Adrenal gland (tissue), 12 donors: ENCODE results near the gene STX4. TPM values are rescaled to one million over a fixed set of nuclear protein-coding genes. Genes with fewer than 3 reads are reported as not detected.
A peak's percentile ranks its signal among the peaks of the same experiment; 100 is the strongest.

Experiments used
- DNase-seq, 7 donors: peaks; one replicate each; pipeline ENCODE4 v3.0.0-alpha.2; 2019 to 2020
- H3K27ac ChIP-seq, 5 donors: fragments of 200-600 bp; sonication (generic) in 4 of 5; 1 replicate in 3 of 5; 2 replicates in 2 of 5; pipeline versions ENCODE4 v1.5.1 to v1.8.0; 2016 to 2020; ENCODE audit warnings: mild to moderate bottlenecking in 1 of 5
- H3K27me3 ChIP-seq: fragments of 200-600 bp; 2 replicates; pipeline ENCODE4 v1.8.0; 2021
- H3K36me3 ChIP-seq, 2 donors: fragments of 200-600 bp; replicated peaks in 1 of 2; 1 replicate in 1 of 2; 2 replicates in 1 of 2; pipeline versions ENCODE4 v1.5.1 to v1.8.0; 2018 to 2022
- H3K4me1 ChIP-seq, 2 donors: fragments of 200-600 bp; replicated peaks in 1 of 2; 1 replicate in 1 of 2; 2 replicates in 1 of 2; pipeline versions ENCODE4 v1.5.1 to v1.8.0; 2018 to 2021
- H3K4me3 ChIP-seq, 4 donors: fragments of 200-600 bp; sonication (generic) in 3 of 4; one replicate each; pipeline ENCODE4 v1.5.1; 2016 to 2018
- H3K9me3 ChIP-seq, 3 donors: fragments of 200-600 bp; sonication (generic) in 1 of 3; replicated peaks in 1 of 3; 1 replicate in 2 of 3; 2 replicates in 1 of 3; pipeline versions ENCODE4 v1.5.1 to v1.8.0; 2016 to 2021
- POLR2A ChIP-seq, 2 donors: fragments of 450-650 bp; IDR thresholded peaks; one replicate each; pipeline ENCODE4 v1.6.1; 2017; ENCODE audit warnings: antibody characterized with exemption in 2 of 2, mild to moderate bottlenecking in 2 of 2, moderate library complexity in 1 of 2
- WGBS, 4 donors: extraction: QIAGEN DNeasy Blood & Tissue Kit in 2 of 4; methylation state at CpG; one replicate each; pipeline versions ENCODE4 v1.1.5 to v1.1.7; 2013 to 2017; 5-methylcytosine and 5-hydroxymethylcytosine counted together
- intact Hi-C, 2 donors: fragments of 100-400 bp; cut with DNase I; formaldehyde crosslinking; loops; one replicate each; pipeline versions ENCODE4 v1.14.1 to v1.15.0; 2022 to 2023
- polyA plus RNA-seq, 3 donors: library from polyadenylated mRNA; stranded (reverse); fragments of 200-250 nt in 2 of 3; fragments of 350-450 nt in 1 of 3; fragmentation: Illumina TruSeq in 1 of 3; extraction: RNeasy Lipid Tissue Mini Kit (QIAGEN cat#74804) in 1 of 3; gene quantifications; one replicate each; pipeline ENCODE4 v1.2.3, GENCODE V29; 2013 to 2014
- total RNA-seq, 9 donors: library from RNA; depleted of rRNA in 4 of 9; stranded (reverse); fragments of >200 nt in 4 of 9; fragments of 120-200 nt in 1 of 9; fragmentation: NEBNext Ultra II Directional in 1 of 9; extraction: Animal tissue kit (Norgen Biotek cat#: 25700) in 1 of 9; gene quantifications; one replicate each; pipeline versions ENCODE4 v1.1.0 to v1.2.4, GENCODE V29; 2013 to 2023
- TF ChIP-seq, protein P1 (sequence below), 6 experiments: fragments of 450-650 bp in 4 of 6; fragments of 200-600 bp in 2 of 6; sonication (generic) in 1 of 6; IDR thresholded peaks; 1 replicate in 5 of 6; 2 replicates in 1 of 6; pipeline versions ENCODE4 v1.5.1 to v1.8.0; 2016 to 2021; ENCODE audit warnings: antibody characterized with exemption in 6 of 6, mild to moderate bottlenecking in 2 of 6, moderate library complexity in 1 of 6
- donor health status: healthy with polysubstance abuse.
- donor health status: Bipolar disorder and iron deficiency.
- donor health status: DM: yes; HTN: yes; CAD: no.
- donor health status: DM: no; HTN: no; CAD: no.
- donor health status: DM: no; HTN: no; CAD: no.
- donor health status: DM: yes; HTN: yes; CAD: no.

STX4 gene
- total and polyA plus RNA-seq, 12 donors: 25.0 to 225 (median 58.0) TPM

DNA sequence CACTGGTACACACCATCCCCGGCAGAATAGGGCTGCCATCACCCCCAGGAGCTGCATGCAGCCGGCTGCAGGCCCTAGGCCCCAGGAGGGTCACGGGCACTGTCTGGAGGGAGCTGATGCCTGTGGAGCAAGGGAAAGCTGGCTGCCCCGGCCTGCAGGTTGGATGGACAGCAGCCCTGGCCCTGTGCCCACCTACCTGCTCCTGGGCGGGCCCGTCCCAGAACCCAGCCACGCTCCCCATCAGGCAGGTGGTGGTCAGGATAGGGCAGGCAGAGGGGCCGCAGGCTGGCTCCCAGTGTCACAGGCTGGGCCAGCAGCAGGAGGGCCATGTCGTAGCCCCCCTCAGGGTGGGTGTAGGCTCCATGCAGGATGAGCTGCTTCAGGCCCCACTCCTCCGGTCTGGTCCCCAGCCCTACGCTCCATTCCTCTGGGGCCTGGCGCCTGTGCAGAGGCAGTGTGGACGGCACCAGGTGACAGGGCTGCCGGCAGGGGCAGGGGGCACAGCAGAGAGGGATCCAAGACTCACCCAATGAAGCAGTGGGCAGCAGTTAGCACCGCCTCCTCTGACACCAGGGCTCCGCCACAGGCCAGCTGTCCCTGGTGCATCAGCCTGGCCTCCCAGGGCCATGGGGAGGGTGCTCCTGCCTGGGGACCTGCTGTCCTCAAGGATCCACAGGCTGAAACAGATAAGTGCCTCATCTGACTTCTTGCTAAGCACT lies 51.4 kb downstream of the STX4 start:
- H3K4me1 ChIP-seq: no peaks in the 10 kb centered on the region
- WGBS, 4 donors: 77 to 90% (median 86%) methylated on average over 2 to 16 of the region's 16 CpGs
- peak in 5 of 7 donors; percentile 29 to 72 (median 44) for DNase-seq
- H3K36me3 ChIP-seq: peaks cover 0 to 17% of the 10 kb centered on the region in 2 donors
- TF ChIP-seq POLR2A (IDR thresholded peaks at IDR 0.05): no peak
- TF ChIP-seq, protein P1, sequence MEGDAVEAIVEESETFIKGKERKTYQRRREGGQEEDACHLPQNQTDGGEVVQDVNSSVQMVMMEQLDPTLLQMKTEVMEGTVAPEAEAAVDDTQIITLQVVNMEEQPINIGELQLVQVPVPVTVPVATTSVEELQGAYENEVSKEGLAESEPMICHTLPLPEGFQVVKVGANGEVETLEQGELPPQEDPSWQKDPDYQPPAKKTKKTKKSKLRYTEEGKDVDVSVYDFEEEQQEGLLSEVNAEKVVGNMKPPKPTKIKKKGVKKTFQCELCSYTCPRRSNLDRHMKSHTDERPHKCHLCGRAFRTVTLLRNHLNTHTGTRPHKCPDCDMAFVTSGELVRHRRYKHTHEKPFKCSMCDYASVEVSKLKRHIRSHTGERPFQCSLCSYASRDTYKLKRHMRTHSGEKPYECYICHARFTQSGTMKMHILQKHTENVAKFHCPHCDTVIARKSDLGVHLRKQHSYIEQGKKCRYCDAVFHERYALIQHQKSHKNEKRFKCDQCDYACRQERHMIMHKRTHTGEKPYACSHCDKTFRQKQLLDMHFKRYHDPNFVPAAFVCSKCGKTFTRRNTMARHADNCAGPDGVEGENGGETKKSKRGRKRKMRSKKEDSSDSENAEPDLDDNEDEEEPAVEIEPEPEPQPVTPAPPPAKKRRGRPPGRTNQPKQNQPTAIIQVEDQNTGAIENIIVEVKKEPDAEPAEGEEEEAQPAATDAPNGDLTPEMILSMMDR (IDR thresholded peaks at IDR 0.05): no peak
- peak overlapping the region in 2 of 5 donors; percentile 8 to 45 for H3K27ac ChIP-seq
- H3K9me3 ChIP-seq: no peaks in the 10 kb centered on the region
- no peak overlapping the region for H3K4me3 ChIP-seq
- H3K27me3 ChIP-seq: no peaks in the 10 kb centered on the region
- intact Hi-C loops: loop anchor here in 1 of 2 donors (10.0 kb wide), 1 partner anchor 60 kb away; no protein-coding TSS in a partner anchor

DNA sequence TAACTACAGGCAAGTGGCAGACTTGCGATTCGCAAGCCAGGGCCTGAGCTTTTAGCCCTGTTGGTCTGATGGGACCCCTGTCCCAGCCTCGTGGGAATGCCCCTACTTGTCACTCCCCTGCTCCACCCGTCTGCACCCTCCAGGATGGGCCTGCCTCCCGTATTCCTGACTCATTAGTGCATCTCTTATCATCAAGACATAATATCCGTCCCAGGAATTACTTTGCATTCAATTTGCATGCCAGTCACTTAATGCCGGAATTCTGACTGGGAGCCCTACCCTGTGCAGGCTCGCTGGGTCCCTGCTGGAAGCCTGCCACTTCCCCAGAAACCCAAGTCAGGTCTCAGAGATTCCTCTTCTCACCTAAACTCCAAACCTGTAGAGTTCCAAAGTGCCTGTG lies 52.1 kb downstream of the STX4 start:
- Histone ChIP-seq H3K9me3 (no peaks in the 10 kb centered on the region), H3K4me1 (no peaks in the 10 kb centered on the region), H3K27ac (peak overlapping the region in 2 of 5 donors; percentile 8 to 45), H3K27me3 (no peaks in the 10 kb centered on the region), H3K4me3 (no peak overlapping the region), H3K36me3 (peaks cover 0 to 14% of the 10 kb centered on the region in 2 donors)
- intact Hi-C loops: loop anchor here in 1 of 2 donors (10.0 kb wide), 1 partner anchor 59 kb away; no protein-coding TSS in a partner anchor
- TF ChIP-seq, protein P1 (IDR thresholded peaks at IDR 0.05): no peak
- no peak for TF ChIP-seq POLR2A (IDR thresholded peaks at IDR 0.05)
- 59 to 64% (median 62%) methylated on average over 6 to 8 of the region's 8 CpGs for WGBS, 4 donors
- no peak for DNase-seq

DNA sequence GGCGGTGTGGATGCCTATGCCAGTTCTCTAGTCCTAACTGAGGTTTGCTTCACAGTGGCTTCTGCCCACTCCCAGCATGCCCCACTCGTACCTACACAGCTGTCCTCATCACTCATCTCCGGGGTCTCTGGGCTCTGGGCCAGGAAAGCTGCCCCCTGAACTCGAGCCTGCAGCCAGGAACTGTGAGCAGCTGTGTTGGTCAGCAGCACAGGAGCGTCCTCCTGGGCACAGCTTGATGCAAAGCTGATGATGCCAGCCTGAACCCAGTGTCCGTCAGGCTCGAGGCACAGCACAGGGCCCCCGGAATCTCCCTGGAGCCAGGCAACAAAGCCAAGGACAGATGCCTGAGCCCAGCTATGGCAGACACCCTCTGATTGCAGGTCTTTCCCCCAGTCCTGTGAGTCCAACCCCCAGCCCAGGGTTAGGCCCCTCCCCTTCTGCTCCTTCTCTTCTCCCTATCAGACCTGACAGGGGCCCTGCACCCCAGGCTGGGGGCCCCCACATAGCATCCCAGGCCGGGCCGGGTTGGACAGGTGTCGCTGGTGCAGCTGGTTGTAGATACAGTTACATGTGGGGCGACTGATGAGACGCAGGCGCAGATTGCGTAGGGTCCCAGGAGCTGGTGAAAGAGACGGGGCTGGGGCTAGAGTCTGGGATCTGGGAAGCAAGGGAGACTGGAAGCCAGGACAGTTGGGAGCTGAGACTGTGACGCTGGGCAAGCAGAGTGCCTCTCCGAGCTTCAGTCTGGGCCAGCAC lies 52.7 kb downstream of the STX4 start:
- intact Hi-C loops: loop anchor here in 1 of 2 donors (10.0 kb wide), 1 partner anchor 59 kb away; no protein-coding TSS in a partner anchor
- WGBS, 4 donors: 70 to 94% (median 76%) methylated on average over 8 to 18 of the region's 18 CpGs
- no peak overlapping the region for H3K4me3 ChIP-seq
- H3K27ac ChIP-seq: no peak overlapping the region
- DNase-seq: no peak
- no peak for TF ChIP-seq POLR2A (IDR thresholded peaks at IDR 0.05)
- TF ChIP-seq, protein P1 (IDR thresholded peaks at IDR 0.05): no peak
- no peaks in the 10 kb centered on the region for H3K27me3 ChIP-seq
- no peaks in the 10 kb centered on the region for H3K9me3 ChIP-seq
- H3K36me3 ChIP-seq: peaks cover 0 to 14% of the 10 kb centered on the region in 2 donors
- H3K4me1 ChIP-seq: no peaks in the 10 kb centered on the region

DNA sequence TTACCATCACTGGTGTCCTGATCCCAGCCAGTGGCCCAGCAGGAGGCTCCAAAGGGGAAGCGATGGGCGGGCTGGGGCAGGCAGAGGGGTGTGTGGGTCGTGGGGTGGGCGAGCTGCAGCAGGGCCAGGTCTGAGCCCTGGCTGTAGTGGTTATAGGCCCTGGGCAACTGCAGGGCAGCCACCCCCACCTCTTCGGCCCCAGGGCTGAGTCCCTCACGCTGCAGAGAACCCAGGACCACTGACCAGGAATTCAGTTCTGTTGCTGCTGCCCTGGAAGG lies 53.2 kb downstream of the STX4 start:
- Histone ChIP-seq H3K4me1 (no peaks in the 10 kb centered on the region), H3K9me3 (no peaks in the 10 kb centered on the region), H3K27me3 (no peaks in the 10 kb centered on the region), H3K4me3 (no peak overlapping the region), H3K36me3 (peaks cover 0 to 14% of the 10 kb centered on the region in 2 donors), H3K27ac (no peak overlapping the region)
- DNase-seq: no peak
- TF ChIP-seq POLR2A (IDR thresholded peaks at IDR 0.05): no peak
- TF ChIP-seq, protein P1 (IDR thresholded peaks at IDR 0.05): no peak
- intact Hi-C loops: loop anchor here in 1 of 2 donors (10.0 kb wide), 1 partner anchor 58 kb away; no protein-coding TSS in a partner anchor
- WGBS, 4 donors: 67 to 87% (median 83%) methylated on average over 2 to 6 of the region's 6 CpGs; no CpG with 5 or more reads in 1 of the 4 donors
